Activated B cell treated with CpG ODN at 0.5 μM for 24 hours (primary cell): ENCODE measurements around the gene FOXJ3. TPM values are rescaled to one million over a fixed set of nuclear protein-coding genes. Genes with fewer than 3 reads are reported as not detected.

Experiments
- ATAC-seq: fragments of 200-7000 bp; cut with Tn5 transposase; one replicate; pipeline ENCODE4 v1.10.0; 2021; ENCODE audit warnings: low read depth, mild to moderate bottlenecking, moderate library complexity
- CTCF ChIA-PET: fragments of 350-600 bp; sonication (Branson Sonifier 250); formaldehyde crosslinking; loops from one replicate; lab custom pipeline; 2021; ENCODE audit warnings: antibody characterized with exemption; lab: Charles Lee
- POLR2A ChIA-PET: fragments of 350-600 bp; sonication (Branson Sonifier 250); formaldehyde crosslinking; loops from one replicate; lab custom pipeline; 2021; ENCODE audit warnings: antibody characterized with exemption; lab: Charles Lee
- DNase-seq: peaks from one replicate; pipeline ENCODE4 v3.0.0; 2022
- H3K27ac Mint-ChIP-seq: one replicate; pipeline ENCODE4 v1.8.0; 2020; ENCODE audit warnings: mixed read lengths
- H3K27me3 Mint-ChIP-seq: one replicate; pipeline ENCODE4 v1.8.0; 2021; ENCODE audit warnings: mixed read lengths
- H3K36me3 Mint-ChIP-seq: one replicate; pipeline ENCODE4 v1.8.0; 2021; ENCODE audit warnings: low read depth, mixed read lengths
- H3K4me1 Mint-ChIP-seq: one replicate; pipeline ENCODE4 v1.8.0; 2021; ENCODE audit warnings: mixed read lengths
- H3K4me3 Mint-ChIP-seq: one replicate; pipeline ENCODE4 v1.8.0; 2020; ENCODE audit warnings: mild to moderate bottlenecking, mixed read lengths
- H3K9me3 Mint-ChIP-seq: one replicate; pipeline ENCODE4 v1.8.0; 2020; ENCODE audit warnings: mixed read lengths
- intact Hi-C: fragments of 100-400 bp; cut with micrococcal nuclease; formaldehyde crosslinking; loops from one replicate; pipeline ENCODE4 v1.15.1; 2024
- total RNA-seq: library from RNA; stranded (reverse); gene quantifications from 2 replicates; pipeline ENCODE4 v1.2.3, GENCODE V29; 2022
- TF ChIP-seq, protein P1 (sequence below): fragments of 200-600 bp; IDR thresholded peaks from one replicate; pipeline ENCODE4 v1.8.0; 2022; ENCODE audit warnings: antibody characterized with exemption, mild to moderate bottlenecking

Gene FOXJ3
- total RNA-seq, 1 donor from 2014 or later, result 63.9 TPM

DNA sequence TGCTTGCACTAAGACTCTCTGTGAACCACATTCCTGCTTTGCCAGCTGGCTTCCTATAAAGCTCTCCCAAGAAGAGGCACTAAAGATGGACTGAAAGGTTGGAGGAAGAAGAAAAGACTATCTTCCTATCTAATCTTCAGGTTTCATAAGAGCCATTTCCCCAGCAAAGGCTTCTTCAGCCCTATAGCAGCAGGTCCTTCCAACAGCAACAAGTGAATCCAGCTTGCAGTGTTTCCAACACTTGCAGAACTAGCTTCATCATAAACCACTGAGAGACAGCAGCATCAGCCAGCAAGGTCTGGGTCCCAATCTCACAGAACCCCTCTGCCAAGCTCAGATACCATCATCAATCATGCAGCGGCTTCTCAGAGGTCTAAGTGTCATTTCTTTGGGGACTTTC is 28.1 kb downstream of the FOXJ3 start:
- peaks cover 6% of the 10 kb centered on the region for H3K9me3 Mint-ChIP-seq
- peaks cover 57% of the 10 kb centered on the region for H3K36me3 Mint-ChIP-seq
- intact Hi-C loops, result no loop called here
- no peak overlapping the region for H3K4me3 Mint-ChIP-seq
- no peaks in the 10 kb centered on the region for H3K27me3 Mint-ChIP-seq
- ATAC-seq (no peak), DNase-seq (no peak)
- ChIA-PET POLR2A (interaction anchor here (0.5 kb wide), 1 partner anchor 513 kb away, joined by 10 read pairs; no protein-coding TSS in a partner anchor), CTCF (no interaction called here)
- TF ChIP-seq, protein P1, sequence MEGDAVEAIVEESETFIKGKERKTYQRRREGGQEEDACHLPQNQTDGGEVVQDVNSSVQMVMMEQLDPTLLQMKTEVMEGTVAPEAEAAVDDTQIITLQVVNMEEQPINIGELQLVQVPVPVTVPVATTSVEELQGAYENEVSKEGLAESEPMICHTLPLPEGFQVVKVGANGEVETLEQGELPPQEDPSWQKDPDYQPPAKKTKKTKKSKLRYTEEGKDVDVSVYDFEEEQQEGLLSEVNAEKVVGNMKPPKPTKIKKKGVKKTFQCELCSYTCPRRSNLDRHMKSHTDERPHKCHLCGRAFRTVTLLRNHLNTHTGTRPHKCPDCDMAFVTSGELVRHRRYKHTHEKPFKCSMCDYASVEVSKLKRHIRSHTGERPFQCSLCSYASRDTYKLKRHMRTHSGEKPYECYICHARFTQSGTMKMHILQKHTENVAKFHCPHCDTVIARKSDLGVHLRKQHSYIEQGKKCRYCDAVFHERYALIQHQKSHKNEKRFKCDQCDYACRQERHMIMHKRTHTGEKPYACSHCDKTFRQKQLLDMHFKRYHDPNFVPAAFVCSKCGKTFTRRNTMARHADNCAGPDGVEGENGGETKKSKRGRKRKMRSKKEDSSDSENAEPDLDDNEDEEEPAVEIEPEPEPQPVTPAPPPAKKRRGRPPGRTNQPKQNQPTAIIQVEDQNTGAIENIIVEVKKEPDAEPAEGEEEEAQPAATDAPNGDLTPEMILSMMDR, result no peak
- no peak overlapping the region for H3K27ac Mint-ChIP-seq
- H3K4me1 Mint-ChIP-seq, result peaks cover 3% of the 10 kb centered on the region

DNA sequence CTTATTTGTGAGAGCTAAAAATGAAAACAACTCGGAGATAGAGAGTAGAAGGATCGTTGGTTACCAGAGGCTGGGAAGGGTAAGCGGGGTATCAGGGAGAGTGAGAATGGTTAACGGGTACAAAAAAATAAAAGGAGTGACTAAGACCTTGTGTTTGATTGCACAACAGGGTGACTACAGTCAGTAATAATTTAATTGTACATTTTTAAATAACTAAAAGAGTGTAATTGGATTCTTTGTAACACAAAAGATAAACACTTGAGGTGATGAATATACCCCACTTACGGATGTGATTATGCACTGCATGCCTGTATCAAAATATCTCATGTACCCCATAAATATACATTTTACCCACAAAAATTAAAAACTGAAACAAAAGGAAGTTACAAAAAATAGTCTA is 29.4 kb downstream of the FOXJ3 start:
- intact Hi-C loops, result no loop called here
- peaks cover 12% of the 10 kb centered on the region for H3K9me3 Mint-ChIP-seq
- no peaks in the 10 kb centered on the region for H3K27me3 Mint-ChIP-seq
- CTCF ChIA-PET, result no interaction called here
- H3K36me3 Mint-ChIP-seq, result peaks cover 60% of the 10 kb centered on the region
- POLR2A ChIA-PET, result no interaction called here
- no peak overlapping the region for H3K4me3 Mint-ChIP-seq
- H3K4me1 Mint-ChIP-seq, result no peaks in the 10 kb centered on the region
- TF ChIP-seq, protein P1, result no peak
- no peak overlapping the region for H3K27ac Mint-ChIP-seq
- DNase-seq (no peak), ATAC-seq (no peak)

DNA sequence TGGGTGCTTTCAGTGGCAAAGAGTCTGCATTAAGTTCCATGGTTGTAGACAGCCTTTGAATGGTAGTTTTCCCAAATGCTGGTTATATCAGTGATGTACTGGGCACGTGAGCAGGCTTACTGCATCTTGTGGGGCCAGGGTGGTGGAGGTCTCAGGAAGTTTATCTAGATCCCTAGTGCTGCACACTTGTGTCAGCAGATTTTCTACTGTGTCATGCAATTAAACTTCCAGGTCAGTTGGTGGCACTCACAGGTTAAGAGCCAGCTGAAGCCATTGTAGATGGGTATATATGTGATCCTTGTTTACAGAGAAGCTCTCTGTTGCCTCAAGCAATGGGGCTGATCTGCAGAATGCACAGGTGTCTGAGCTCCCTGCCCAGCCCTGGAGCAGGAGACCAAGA is 33.0 kb downstream of the FOXJ3 start:
- H3K36me3 Mint-ChIP-seq, result peaks cover 48% of the 10 kb centered on the region
- H3K27me3 Mint-ChIP-seq, result no peaks in the 10 kb centered on the region
- H3K27ac Mint-ChIP-seq, result no peak overlapping the region
- peaks cover 2% of the 10 kb centered on the region for H3K4me1 Mint-ChIP-seq
- peaks cover 17% of the 10 kb centered on the region for H3K9me3 Mint-ChIP-seq
- no peak overlapping the region for H3K4me3 Mint-ChIP-seq
- DNase-seq, result no peak
- TF ChIP-seq, protein P1, result no peak
- intact Hi-C loops, result no loop called here
- ATAC-seq, result no peak
- POLR2A ChIA-PET, result no interaction called here
- CTCF ChIA-PET, result no interaction called here

DNA sequence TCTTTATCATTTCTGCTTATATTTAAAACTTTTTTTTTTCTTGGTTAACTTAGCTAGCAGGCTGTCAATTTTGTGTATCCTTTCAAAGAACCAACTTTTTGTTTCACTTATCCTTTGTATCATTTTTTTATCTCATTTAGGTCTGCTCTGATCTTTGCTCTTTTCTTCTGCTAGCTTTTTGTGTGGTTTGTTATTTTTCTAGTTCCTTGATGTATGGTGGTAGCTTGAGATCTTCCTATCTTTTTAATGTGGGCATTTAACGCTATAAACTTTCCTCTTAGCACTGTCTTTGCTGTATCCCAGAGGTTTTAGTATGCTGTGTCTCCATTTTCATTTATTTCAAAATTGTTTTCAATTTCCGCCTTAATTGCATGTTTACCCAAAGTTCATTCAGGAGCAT is 36.5 kb downstream of the FOXJ3 start:
- intact Hi-C loops, result no loop called here
- no peak for DNase-seq
- Mint-ChIP-seq H3K27me3 (no peaks in the 10 kb centered on the region), H3K9me3 (peaks cover 13% of the 10 kb centered on the region), H3K36me3 (peaks cover 31% of the 10 kb centered on the region), H3K4me3 (no peak overlapping the region), H3K4me1 (peaks cover 5% of the 10 kb centered on the region), H3K27ac (no peak overlapping the region)
- ATAC-seq, result no peak
- ChIA-PET CTCF (interaction anchor here (0.5 kb wide), 1 partner anchor 25 kb away, joined by 3 read pairs; no protein-coding TSS in a partner anchor), POLR2A (no interaction called here)
- TF ChIP-seq, protein P1, result no peak

DNA sequence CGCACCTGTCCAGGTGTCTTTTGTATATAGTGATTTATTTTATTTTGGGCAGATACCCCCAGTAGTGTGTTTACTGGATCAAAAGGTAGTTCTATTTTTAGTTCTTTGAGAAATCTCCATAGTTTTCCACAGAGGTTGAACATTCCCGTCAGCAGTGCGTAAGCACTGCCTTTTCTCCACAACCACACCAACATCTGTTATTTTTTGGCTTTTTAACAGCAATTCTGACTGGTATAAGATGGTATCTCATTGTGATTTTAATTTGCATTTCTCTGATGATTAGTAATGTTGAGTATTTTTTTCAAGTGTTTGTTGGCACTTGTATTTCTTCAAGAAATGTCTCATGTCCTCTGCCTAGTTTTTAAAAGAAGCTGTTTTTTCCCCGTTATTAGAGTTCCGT is 39.2 kb downstream of the FOXJ3 start:
- H3K4me1 Mint-ChIP-seq, result peaks cover 12% of the 10 kb centered on the region
- CTCF ChIA-PET, result no interaction called here
- peaks cover 26% of the 10 kb centered on the region for H3K36me3 Mint-ChIP-seq

More for the DNA sequence above, 39.2 kb downstream of the FOXJ3 start:
- POLR2A ChIA-PET, result no interaction called here
- ATAC-seq (no peak), DNase-seq (no peak)
- Mint-ChIP-seq H3K27me3 (no peaks in the 10 kb centered on the region), H3K9me3 (peaks cover 5% of the 10 kb centered on the region), H3K4me3 (no peak overlapping the region), H3K27ac (no peak overlapping the region)
- TF ChIP-seq, protein P1, result no peak
- intact Hi-C loops, result no loop called here
